Activated naive CD8-positive, alpha-beta T cell treated with anti-CD3 and anti-CD28 coated beads, Interleukin-2, amount 10 ng/mL, durations not matched to agents 7 days and 5 days (primary cell): Measurements from ENCODE around the gene OLA1. TPM values are rescaled to one million over a fixed set of nuclear protein-coding genes. Genes with fewer than 3 reads are reported as not detected.
"Not testable (repeated sequence)": the region's sequence is repeated elsewhere in the genome, so short reads cannot be mapped to it uniquely, and the experiment has no call there.

ENCODE experiments used
- ATAC-seq: fragments of 150-1000 bp; cut with Tn5 transposase; one replicate; pipeline ENCODE4 v1.10.0; 2021; ENCODE audit warnings: low read depth, moderate library complexity
- POLR2A ChIA-PET: fragments of 350-600 bp; sonication (Branson Sonifier 250); formaldehyde crosslinking; loops from one replicate; lab custom pipeline; 2021; ENCODE audit warnings: antibody characterized with exemption; lab: Charles Lee
- DNase-seq: peaks from one replicate; pipeline ENCODE4 v3.0.0; 2021
- H3K27ac Mint-ChIP-seq: one replicate; pipeline ENCODE4 v1.8.0; 2022; ENCODE audit warnings: mild to moderate bottlenecking, mixed read lengths
- H3K27me3 Mint-ChIP-seq: one replicate; pipeline ENCODE4 v1.8.0; 2022; ENCODE audit warnings: mild to moderate bottlenecking, moderate library complexity, mixed read lengths
- H3K36me3 Mint-ChIP-seq: one replicate; pipeline ENCODE4 v1.8.0; 2021; ENCODE audit warnings: mild to moderate bottlenecking, mixed read lengths
- H3K4me1 Mint-ChIP-seq: one replicate; pipeline ENCODE4 v1.8.0; 2021; ENCODE audit warnings: mixed read lengths
- H3K4me3 Mint-ChIP-seq: one replicate; pipeline ENCODE4 v1.8.0; 2022; ENCODE audit warnings: mild to moderate bottlenecking, moderate library complexity, mixed read lengths
- H3K9me3 Mint-ChIP-seq: one replicate; pipeline ENCODE4 v1.8.0; 2021; ENCODE audit warnings: mixed read lengths
- total RNA-seq, 2 experiments: library from RNA; stranded (reverse); gene quantifications; one replicate each; pipeline ENCODE4 v1.2.3, GENCODE V29; 2021

The OLA1 gene
- total RNA-seq, 2 experiments from 2014 or later: 56.2 to 56.3 TPM

GRCh38 chr2:174246944-174247381 is 1.4 kb downstream of the OLA1 start:
- POLR2A ChIA-PET: no interaction called here
- Mint-ChIP-seq H3K27me3 (no peaks in the 10 kb centered on the region), H3K4me1 (peaks cover 27% of the 10 kb centered on the region), H3K9me3 (no peaks in the 10 kb centered on the region), H3K27ac (no peak overlapping the region), H3K4me3 (peak overlapping the region; percentile 16), H3K36me3 (peaks cover 18% of the 10 kb centered on the region)
- DNase-seq (no peak), ATAC-seq (no peak)

- ATAC-seq, H3K27ac Mint-ChIP-seq, POLR2A ChIA-PET, H3K4me3 Mint-ChIP-seq, H3K9me3 Mint-ChIP-seq, H3K27me3 Mint-ChIP-seq, DNase-seq: not testable (repeated sequence)
- Mint-ChIP-seq H3K4me1 (peaks cover 27% of the 10 kb centered on the region), H3K36me3 (peaks cover 27% of the 10 kb centered on the region)
Observed at GRCh38 chr2:174245628-174246027, 2.7 kb downstream of the OLA1 start.

GRCh38 chr2:174245065-174245464 is 3.3 kb downstream of the OLA1 start:
- POLR2A ChIA-PET: no interaction called here
- H3K4me3 Mint-ChIP-seq: no peak overlapping the region
- H3K36me3 Mint-ChIP-seq: peaks cover 27% of the 10 kb centered on the region
- ATAC-seq (no peak), DNase-seq (no peak)
- no peak overlapping the region for H3K27ac Mint-ChIP-seq
- no peaks in the 10 kb centered on the region for H3K9me3 Mint-ChIP-seq
- no peaks in the 10 kb centered on the region for H3K27me3 Mint-ChIP-seq
- H3K4me1 Mint-ChIP-seq: peaks cover 27% of the 10 kb centered on the region

- DNase-seq (no peak), ATAC-seq (no peak)
- no peak overlapping the region for H3K27ac Mint-ChIP-seq
- no peaks in the 10 kb centered on the region for H3K27me3 Mint-ChIP-seq
- peaks cover 28% of the 10 kb centered on the region for H3K36me3 Mint-ChIP-seq
- no peaks in the 10 kb centered on the region for H3K9me3 Mint-ChIP-seq
- H3K4me3 Mint-ChIP-seq: no peak overlapping the region
- H3K4me1 Mint-ChIP-seq: peaks cover 21% of the 10 kb centered on the region
- POLR2A ChIA-PET: no interaction called here
Observed at GRCh38 chr2:174243812-174244211, 4.5 kb downstream of the OLA1 start.

GRCh38 chr2:174240097-174240496 is 8.2 kb downstream of the OLA1 start:
- H3K27me3 Mint-ChIP-seq: no peaks in the 10 kb centered on the region
- ATAC-seq (no peak), DNase-seq (no peak)
- H3K4me1 Mint-ChIP-seq: peaks cover 10% of the 10 kb centered on the region
- POLR2A ChIA-PET: interaction anchor here (0.6 kb wide), 1 partner anchor 8 kb away, joined by 3 read pairs; no protein-coding TSS in a partner anchor
- no peak overlapping the region for H3K27ac Mint-ChIP-seq
- no peaks in the 10 kb centered on the region for H3K9me3 Mint-ChIP-seq
- H3K36me3 Mint-ChIP-seq: peaks cover 27% of the 10 kb centered on the region
- H3K4me3 Mint-ChIP-seq: no peak overlapping the region

GRCh38 chr2:174236429-174236828 is 11.9 kb downstream of the OLA1 start:
- Mint-ChIP-seq H3K9me3 (no peaks in the 10 kb centered on the region), H3K27me3 (no peaks in the 10 kb centered on the region), H3K4me1 (peaks cover 7% of the 10 kb centered on the region), H3K4me3 (no peak overlapping the region), H3K36me3 (peaks cover 13% of the 10 kb centered on the region), H3K27ac (no peak overlapping the region)
- ATAC-seq (no peak), DNase-seq (no peak)
- POLR2A ChIA-PET: interaction anchor here (0.6 kb wide), 1 partner anchor 274 kb away, joined by 3 read pairs; no protein-coding TSS in a partner anchor

GRCh38 chr2:174235680-174236079 is 12.7 kb downstream of the OLA1 start:
- no peak overlapping the region for H3K27ac Mint-ChIP-seq
- no peak overlapping the region for H3K4me3 Mint-ChIP-seq
- ATAC-seq (no peak), DNase-seq (no peak)
- H3K27me3 Mint-ChIP-seq: no peaks in the 10 kb centered on the region
- POLR2A ChIA-PET: no interaction called here
- H3K9me3 Mint-ChIP-seq: no peaks in the 10 kb centered on the region
- H3K4me1 Mint-ChIP-seq: peaks cover 7% of the 10 kb centered on the region
- H3K36me3 Mint-ChIP-seq: peaks cover 8% of the 10 kb centered on the region

GRCh38 chr2:174233771-174234275 is 14.5 kb downstream of the OLA1 start:
- Mint-ChIP-seq H3K27ac (no peak overlapping the region), H3K36me3 (peaks cover 14% of the 10 kb centered on the region), H3K9me3 (no peaks in the 10 kb centered on the region), H3K4me3 (no peak overlapping the region), H3K27me3 (no peaks in the 10 kb centered on the region), H3K4me1 (peaks cover 7% of the 10 kb centered on the region)
- ATAC-seq (no peak), DNase-seq (no peak)
- POLR2A ChIA-PET: no interaction called here

- POLR2A ChIA-PET: no interaction called here
- Mint-ChIP-seq H3K4me3 (no peak overlapping the region), H3K27me3 (no peaks in the 10 kb centered on the region), H3K27ac (no peak overlapping the region), H3K4me1 (peaks cover 1% of the 10 kb centered on the region), H3K9me3 (no peaks in the 10 kb centered on the region), H3K36me3 (peaks cover 36% of the 10 kb centered on the region)
- ATAC-seq (no peak), DNase-seq (no peak)
Observed at GRCh38 chr2:174227748-174228147, 20.6 kb downstream of the OLA1 start.

GRCh38 chr2:174224665-174225288 is 23.6 kb downstream of the OLA1 start:
- POLR2A ChIA-PET: no interaction called here
- no peak overlapping the region for H3K4me3 Mint-ChIP-seq
- peaks cover 1% of the 10 kb centered on the region for H3K4me1 Mint-ChIP-seq
- H3K27me3 Mint-ChIP-seq: no peaks in the 10 kb centered on the region
- peaks cover 38% of the 10 kb centered on the region for H3K36me3 Mint-ChIP-seq
- H3K9me3 Mint-ChIP-seq: no peaks in the 10 kb centered on the region
- no peak overlapping the region for H3K27ac Mint-ChIP-seq
- DNase-seq (no peak), ATAC-seq (no peak)

GRCh38 chr2:174224125-174224524 is 24.2 kb downstream of the OLA1 start:
- H3K9me3 Mint-ChIP-seq: no peaks in the 10 kb centered on the region
- POLR2A ChIA-PET: no interaction called here
- no peak overlapping the region for H3K4me3 Mint-ChIP-seq
- H3K27me3 Mint-ChIP-seq: no peaks in the 10 kb centered on the region
- ATAC-seq (no peak), DNase-seq (no peak)
- peaks cover 35% of the 10 kb centered on the region for H3K36me3 Mint-ChIP-seq
- peaks cover 1% of the 10 kb centered on the region for H3K4me1 Mint-ChIP-seq
- H3K27ac Mint-ChIP-seq: no peak overlapping the region

GRCh38 chr2:174223388-174223787 is 24.9 kb downstream of the OLA1 start:
- H3K9me3 Mint-ChIP-seq: no peaks in the 10 kb centered on the region
- POLR2A ChIA-PET: no interaction called here
- H3K27ac Mint-ChIP-seq: no peak overlapping the region
- no peak overlapping the region for H3K4me3 Mint-ChIP-seq
- DNase-seq (no peak), ATAC-seq (no peak)
- no peaks in the 10 kb centered on the region for H3K4me1 Mint-ChIP-seq
- H3K27me3 Mint-ChIP-seq: no peaks in the 10 kb centered on the region
- H3K36me3 Mint-ChIP-seq: peaks cover 31% of the 10 kb centered on the region

GRCh38 chr2:174222154-174222553 is 26.2 kb downstream of the OLA1 start:
- no peak for DNase-seq
- no peak for ATAC-seq
- Mint-ChIP-seq H3K4me3 (no peak overlapping the region), H3K4me1 (no peaks in the 10 kb centered on the region), H3K27ac (no peak overlapping the region), H3K9me3 (no peaks in the 10 kb centered on the region), H3K36me3 (peaks cover 25% of the 10 kb centered on the region), H3K27me3 (no peaks in the 10 kb centered on the region)
- POLR2A ChIA-PET: no interaction called here

GRCh38 chr2:174219321-174219720 is 29.0 kb downstream of the OLA1 start:
- Mint-ChIP-seq H3K27me3 (no peaks in the 10 kb centered on the region), H3K36me3 (peaks cover 10% of the 10 kb centered on the region), H3K4me3 (no peak overlapping the region), H3K27ac (no peak overlapping the region), H3K9me3 (no peaks in the 10 kb centered on the region), H3K4me1 (no peaks in the 10 kb centered on the region)
- ATAC-seq (no peak), DNase-seq (no peak)
- POLR2A ChIA-PET: no interaction called here
